Measurements from ENCODE around the gene ZSWIM3.

DNA sequence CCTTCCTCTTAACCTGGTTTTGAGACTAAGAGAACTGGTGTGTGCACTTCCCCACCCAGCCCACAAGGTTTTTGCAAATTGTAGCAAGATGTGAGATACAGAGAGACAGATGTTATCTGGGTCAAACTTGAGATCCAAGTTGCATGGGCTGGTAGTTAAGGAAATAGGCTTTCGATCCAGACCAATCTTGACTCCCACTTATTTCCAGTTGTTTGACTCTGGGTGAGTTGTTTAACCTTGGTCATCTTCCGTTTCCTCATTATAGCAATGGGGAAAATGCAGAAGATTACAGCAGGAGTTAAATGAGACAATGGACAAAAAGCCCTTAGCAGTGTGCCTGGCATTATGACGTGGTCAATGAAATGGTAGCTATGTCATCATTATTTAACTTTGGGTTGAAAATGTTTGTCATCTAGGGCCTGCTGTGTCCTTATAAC, 22.1 kb upstream of the ZSWIM3 start:
- TF ChIP-seq POLR2A (IDR thresholded peaks at IDR 0.05) = no peak
- TF ChIP-seq CTCF (IDR thresholded peaks at IDR 0.05) = peak in 1 of 3 experiments; percentile 8

Data from testis (tissue), 2 donors.